Measurements from ENCODE around the gene PANX2.

PANX2 gene

GRCh38 chr22:50177537-50178470 is 7.3 kb downstream of the PANX2 start:
- no peak for TF ChIP-seq CTCF (IDR thresholded peaks at IDR 0.05)
- H3K4me3 Mint-ChIP-seq, result no peak overlapping the region
- H3K36me3 Mint-ChIP-seq (ENCODE audit: low read depth), result no peaks in the 10 kb centered on the region
- H3K9me3 Mint-ChIP-seq, result no peaks in the 10 kb centered on the region
- H3K27ac Mint-ChIP-seq, result no peak overlapping the region
- DNase-seq, result peak; percentile 2
- peaks cover 19% of the 10 kb centered on the region for H3K4me1 Mint-ChIP-seq
- peaks cover 14% of the 10 kb centered on the region for H3K27me3 Mint-ChIP-seq (ENCODE audit: low read depth, poor library complexity)

- Mint-ChIP-seq H3K36me3 (ENCODE audit: low read depth) (no peaks in the 10 kb centered on the region), H3K4me1 (peaks cover 19% of the 10 kb centered on the region), H3K9me3 (no peaks in the 10 kb centered on the region), H3K27me3 (ENCODE audit: low read depth, poor library complexity) (peaks cover 11% of the 10 kb centered on the region), H3K4me3 (no peak overlapping the region), H3K27ac (no peak overlapping the region)
- TF ChIP-seq CTCF (IDR thresholded peaks at IDR 0.05), result no peak
- DNase-seq, result peak; percentile 7
These were observed 7.9 kb downstream of the PANX2 start for GRCh38 chr22:50178471-50178864.

GRCh38 chr22:50178871-50179869 is 8.6 kb downstream of the PANX2 start:
- DNase-seq, result peak; percentile 27
- H3K36me3 Mint-ChIP-seq (ENCODE audit: low read depth), result no peaks in the 10 kb centered on the region
- peaks cover 23% of the 10 kb centered on the region for H3K4me1 Mint-ChIP-seq
- TF ChIP-seq CTCF (IDR thresholded peaks at IDR 0.05), result no peak
- no peaks in the 10 kb centered on the region for H3K9me3 Mint-ChIP-seq
- no peak overlapping the region for H3K4me3 Mint-ChIP-seq
- H3K27ac Mint-ChIP-seq, result no peak overlapping the region
- peaks cover 7% of the 10 kb centered on the region for H3K27me3 Mint-ChIP-seq (ENCODE audit: low read depth, poor library complexity)

- no peak for DNase-seq
- Mint-ChIP-seq H3K27ac (no peak overlapping the region), H3K4me3 (no peak overlapping the region), H3K27me3 (ENCODE audit: low read depth, poor library complexity) (peaks cover 7% of the 10 kb centered on the region), H3K36me3 (ENCODE audit: low read depth) (no peaks in the 10 kb centered on the region), H3K4me1 (peaks cover 23% of the 10 kb centered on the region), H3K9me3 (no peaks in the 10 kb centered on the region)
- TF ChIP-seq CTCF (IDR thresholded peaks at IDR 0.05), result no peak
These were observed 9.6 kb downstream of the PANX2 start for GRCh38 chr22:50179937-50180726.

- Mint-ChIP-seq H3K36me3 (ENCODE audit: low read depth) (no peaks in the 10 kb centered on the region), H3K4me1 (peaks cover 19% of the 10 kb centered on the region), H3K4me3 (no peak overlapping the region), H3K27me3 (ENCODE audit: low read depth, poor library complexity) (peaks cover 7% of the 10 kb centered on the region), H3K27ac (no peak overlapping the region), H3K9me3 (no peaks in the 10 kb centered on the region)
- no peak for DNase-seq
- TF ChIP-seq CTCF (IDR thresholded peaks at IDR 0.05), result no peak
These were observed 10.4 kb downstream of the PANX2 start for GRCh38 chr22:50180727-50181521.
